Gastroesophageal sphincter (tissue), 3 donors: Measurements from ENCODE around the gene GPR153.

Source experiments
- CTCF ChIP-seq, 4 experiments: fragments of 200-600 bp in 2 of 4; fragments of 450-650 bp in 2 of 4; sonication (generic) in 1 of 4; IDR thresholded peaks; one replicate each; pipeline ENCODE4 v1.5.1; 2017 to 2019; ENCODE audit warnings: antibody characterized with exemption in 4 of 4, mild to moderate bottlenecking in 2 of 4, moderate library complexity in 2 of 4
- EP300 ChIP-seq: sonication (generic); formaldehyde crosslinking; IDR thresholded peaks from one replicate; pipeline ENCODE4 v1.6.1; 2017; ENCODE audit warnings: antibody characterized with exemption, mild to moderate bottlenecking
- POLR2A ChIP-seq, 2 donors: fragments of 450-650 bp; IDR thresholded peaks; one replicate each; pipeline ENCODE4 v1.6.1; 2017; ENCODE audit warnings: antibody characterized with exemption in 2 of 2, mild to moderate bottlenecking in 2 of 2, moderate library complexity in 1 of 2
- POLR2AphosphoS5 ChIP-seq: sonication (generic); formaldehyde crosslinking; IDR thresholded peaks from one replicate; pipeline ENCODE4 v1.6.1; 2017; ENCODE audit warnings: antibody characterized with exemption

GRCh38 chr1:6253380-6253779, 7.5 kb downstream of the GPR153 start:
- TF ChIP-seq CTCF (IDR thresholded peaks at IDR 0.05) (no peak), POLR2A (IDR thresholded peaks at IDR 0.05) (no peak), EP300 (no peak), POLR2AphosphoS5 (no peak)
